Thyroid gland (tissue), 4 donors: ENCODE results near the gene HSPB8. TPM values are rescaled to one million over a fixed set of nuclear protein-coding genes. Genes with fewer than 3 reads are reported as not detected.

ENCODE experiments used
- DNase-seq, 2 donors: peaks; one replicate each; pipeline ENCODE4 v3.0.0-alpha.2; 2019
- H3K27ac ChIP-seq, 3 donors: fragments of 200-600 bp; sonication (generic); 1 replicate in 2 of 3; 2 replicates in 1 of 3; pipeline ENCODE4 v1.5.1; 2016 to 2019; ENCODE audit warnings: mild to moderate bottlenecking in 1 of 3, moderate library complexity in 1 of 3
- H3K27me3 ChIP-seq: fragments of 200-600 bp; sonication (generic); one replicate; pipeline ENCODE4 v1.5.1; 2019
- H3K36me3 ChIP-seq, 2 donors: fragments of 200-600 bp; sonication (generic); one replicate each; pipeline ENCODE4 v1.5.1; 2016 to 2019
- H3K4me1 ChIP-seq, 2 donors: fragments of 200-600 bp; sonication (generic); one replicate each; pipeline ENCODE4 v1.5.1; 2017 to 2019
- H3K4me3 ChIP-seq, 3 donors: fragments of 200-600 bp; sonication (generic); replicated peaks in 1 of 3; 1 replicate in 2 of 3; 2 replicates in 1 of 3; pipeline ENCODE4 v1.5.1; 2016; ENCODE audit warnings: mild to moderate bottlenecking in 1 of 3
- H3K9me3 ChIP-seq: fragments of 200-600 bp; sonication (generic); one replicate; pipeline ENCODE4 v1.5.1; 2017
- CTCF ChIP-seq, 6 experiments: fragments of 200-600 bp in 3 of 6; fragments of 450-650 bp in 3 of 6; sonication (generic) in 3 of 6; IDR thresholded peaks; one replicate each; pipeline ENCODE4 v1.5.1; 2016 to 2019; ENCODE audit warnings: antibody characterized with exemption in 6 of 6, mild to moderate bottlenecking in 2 of 6, inconsistent platforms in 1 of 6, moderate library complexity in 1 of 6
- POLR2A ChIP-seq, 2 donors: fragments of 450-650 bp; IDR thresholded peaks; one replicate each; pipeline ENCODE4 v1.6.1; 2017; ENCODE audit warnings: antibody characterized with exemption in 2 of 2, mild to moderate bottlenecking in 2 of 2, moderate library complexity in 1 of 2
- WGBS, 2 donors: methylation state at CpG; one replicate each; pipeline ENCODE4 v1.1.5; 2017; 5-methylcytosine and 5-hydroxymethylcytosine counted together
- intact Hi-C: fragments of 100-400 bp; cut with DNase I; formaldehyde crosslinking; loops from one replicate; pipeline ENCODE4 v1.15.1; 2023
- total RNA-seq, 4 donors: library from RNA; depleted of rRNA; stranded (reverse); fragments of >200 nt; gene quantifications; one replicate each; pipeline ENCODE4 v1.2.3, GENCODE V29; 2016

HSPB8 gene
- total RNA-seq, 4 donors from 2014 or later = 39.0 to 73.9 (median 53.0) TPM

GRCh38 chr12:119241049-119241448, 62.3 kb downstream of the HSPB8 start:
- Histone ChIP-seq H3K27ac (no peak overlapping the region), H3K4me1 (no peaks in the 10 kb centered on the region), H3K4me3 (no peak overlapping the region), H3K36me3 (no peaks in the 10 kb centered on the region), H3K27me3 (no peaks in the 10 kb centered on the region), H3K9me3 (no peaks in the 10 kb centered on the region)
- no peak for DNase-seq
- no peak for TF ChIP-seq POLR2A (IDR thresholded peaks at IDR 0.05)
- TF ChIP-seq CTCF (IDR thresholded peaks at IDR 0.05) = no peak
- intact Hi-C loops = no loop called here
- 70 to 73% methylated on average over 5 of the region's 5 CpGs for WGBS, 2 donors

GRCh38 chr12:119241580-119242169, 62.9 kb downstream of the HSPB8 start:
- Histone ChIP-seq H3K9me3 (no peaks in the 10 kb centered on the region), H3K4me3 (no peak overlapping the region), H3K36me3 (no peaks in the 10 kb centered on the region), H3K27me3 (no peaks in the 10 kb centered on the region), H3K27ac (no peak overlapping the region), H3K4me1 (no peaks in the 10 kb centered on the region)
- intact Hi-C loops = no loop called here
- 72 to 74% methylated on average over 9 of the region's 9 CpGs for WGBS, 2 donors
- no peak for DNase-seq
- TF ChIP-seq POLR2A (IDR thresholded peaks at IDR 0.05) (no peak), CTCF (IDR thresholded peaks at IDR 0.05) (no peak)

Other genes starting within 250 kb of the HSPB8 start
- gene SRRM4, start 197.4 kb upstream of the HSPB8 start, total RNA-seq = under 1 TPM in 2 of 4 donors, not detected in 2; 0.10 to 0.27 TPM
- gene CCDC60, start 155.8 kb downstream of the HSPB8 start, total RNA-seq = not detected